WI38 (cell line): ENCODE data around the gene ARHGEF7.

Source experiments
- H3K4me3 ChIP-seq: 2 replicates; pipeline ENCODE4 v1.5.1; 2011; ENCODE audit warnings: low read depth, mild to moderate bottlenecking, control low read depth, low read length
- TF ChIP-seq, protein P1 (sequence below): IDR thresholded peaks from 2 replicates; pipeline ENCODE4 v1.5.1; 2012; ENCODE audit warnings: low read depth, mild to moderate bottlenecking, control low read depth, low read length

Gene ARHGEF7

DNA sequence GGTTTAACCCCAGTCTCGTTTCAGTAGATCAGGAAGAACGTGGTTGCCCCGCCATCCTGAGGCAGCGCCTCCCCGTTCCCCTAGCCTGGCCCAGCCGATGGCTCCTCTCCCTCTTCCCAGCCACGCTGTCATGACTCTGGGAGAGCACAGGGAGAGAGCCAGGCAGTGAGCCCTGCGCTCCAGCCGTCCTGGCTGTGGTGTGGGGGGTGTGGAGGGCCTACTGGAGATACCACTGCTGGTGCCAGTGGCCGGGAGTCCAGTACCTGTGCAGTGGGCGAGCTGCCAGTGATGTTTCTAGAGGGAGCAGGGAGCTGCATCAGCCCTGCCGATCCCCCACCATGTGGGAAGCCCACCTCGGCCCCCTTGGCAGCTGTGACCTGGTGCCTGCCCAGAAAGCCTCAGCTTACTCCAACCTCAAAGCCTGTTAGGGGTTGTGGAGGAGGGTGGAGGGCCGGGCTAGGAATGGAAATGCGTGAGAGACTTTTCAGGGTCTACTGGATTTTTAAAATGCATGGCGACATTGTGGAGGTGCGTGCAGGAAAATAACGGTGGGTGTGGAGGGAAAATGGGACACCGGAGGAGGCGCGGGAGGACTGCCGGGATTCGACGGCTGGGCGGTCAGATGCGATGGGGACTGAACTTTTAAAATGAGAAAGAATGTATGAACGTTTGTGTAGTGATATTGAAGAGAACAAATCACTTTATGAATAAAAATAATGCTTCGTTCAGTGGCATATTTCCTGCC lies 210.2 kb downstream of the ARHGEF7 start:
- TF ChIP-seq, protein P1, sequence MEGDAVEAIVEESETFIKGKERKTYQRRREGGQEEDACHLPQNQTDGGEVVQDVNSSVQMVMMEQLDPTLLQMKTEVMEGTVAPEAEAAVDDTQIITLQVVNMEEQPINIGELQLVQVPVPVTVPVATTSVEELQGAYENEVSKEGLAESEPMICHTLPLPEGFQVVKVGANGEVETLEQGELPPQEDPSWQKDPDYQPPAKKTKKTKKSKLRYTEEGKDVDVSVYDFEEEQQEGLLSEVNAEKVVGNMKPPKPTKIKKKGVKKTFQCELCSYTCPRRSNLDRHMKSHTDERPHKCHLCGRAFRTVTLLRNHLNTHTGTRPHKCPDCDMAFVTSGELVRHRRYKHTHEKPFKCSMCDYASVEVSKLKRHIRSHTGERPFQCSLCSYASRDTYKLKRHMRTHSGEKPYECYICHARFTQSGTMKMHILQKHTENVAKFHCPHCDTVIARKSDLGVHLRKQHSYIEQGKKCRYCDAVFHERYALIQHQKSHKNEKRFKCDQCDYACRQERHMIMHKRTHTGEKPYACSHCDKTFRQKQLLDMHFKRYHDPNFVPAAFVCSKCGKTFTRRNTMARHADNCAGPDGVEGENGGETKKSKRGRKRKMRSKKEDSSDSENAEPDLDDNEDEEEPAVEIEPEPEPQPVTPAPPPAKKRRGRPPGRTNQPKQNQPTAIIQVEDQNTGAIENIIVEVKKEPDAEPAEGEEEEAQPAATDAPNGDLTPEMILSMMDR: no peak
- H3K4me3 ChIP-seq: no peak overlapping the region

DNA sequence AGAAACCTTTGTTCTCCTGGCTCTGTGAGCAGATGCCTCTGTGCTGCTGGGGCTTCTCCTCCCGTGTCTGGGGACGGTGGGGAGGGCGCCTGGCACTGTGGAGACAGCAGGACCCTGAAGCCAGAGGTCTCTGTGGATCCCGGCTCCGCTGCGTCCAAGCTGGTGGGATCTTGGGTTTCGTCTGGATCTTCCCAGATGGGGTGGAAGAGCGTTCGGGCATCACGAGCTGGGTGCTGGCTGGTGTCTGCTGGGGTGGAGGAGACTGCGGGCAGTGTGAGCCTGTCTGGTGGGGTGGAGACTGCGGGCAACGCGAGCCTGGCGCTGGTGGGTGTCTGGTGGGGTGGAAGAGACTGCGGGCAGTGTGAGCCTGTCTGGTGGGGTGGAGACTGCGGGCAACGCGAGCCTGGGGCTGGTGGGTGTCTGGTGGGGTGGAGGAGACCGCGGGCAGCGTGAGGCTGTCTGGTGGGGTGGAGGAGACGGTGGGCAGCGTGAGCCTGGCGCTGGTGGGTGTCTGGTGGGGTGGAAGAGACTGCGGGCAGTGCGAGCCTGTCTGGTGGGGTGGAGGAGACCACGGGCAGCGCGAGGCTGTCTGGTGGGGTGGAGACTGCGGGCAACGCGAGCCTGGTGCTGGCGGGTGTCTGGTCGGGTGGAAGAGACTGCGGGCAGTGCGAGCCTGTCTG lies 211.0 kb downstream of the ARHGEF7 start:
- TF ChIP-seq, protein P1: no peak
- H3K4me3 ChIP-seq: no peak overlapping the region

DNA sequence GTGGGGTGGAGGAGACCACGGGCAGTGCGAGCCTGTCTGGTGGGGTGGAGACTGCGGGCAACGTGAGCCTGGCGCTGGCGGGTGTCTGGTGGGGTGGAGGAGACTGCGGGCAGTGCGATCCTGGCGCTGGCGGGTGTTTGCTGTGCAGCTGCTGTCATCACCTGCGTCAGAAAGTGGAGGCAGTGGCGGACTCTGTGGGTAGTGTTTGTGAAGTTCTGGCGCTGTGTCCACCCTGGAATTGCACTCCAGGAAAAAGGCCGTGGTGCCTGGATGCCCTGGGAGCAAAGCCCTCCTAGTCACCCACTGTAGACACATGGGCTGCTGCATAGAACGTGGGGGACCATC lies 211.5 kb downstream of the ARHGEF7 start:
- TF ChIP-seq, protein P1: no peak
- no peak overlapping the region for H3K4me3 ChIP-seq

DNA sequence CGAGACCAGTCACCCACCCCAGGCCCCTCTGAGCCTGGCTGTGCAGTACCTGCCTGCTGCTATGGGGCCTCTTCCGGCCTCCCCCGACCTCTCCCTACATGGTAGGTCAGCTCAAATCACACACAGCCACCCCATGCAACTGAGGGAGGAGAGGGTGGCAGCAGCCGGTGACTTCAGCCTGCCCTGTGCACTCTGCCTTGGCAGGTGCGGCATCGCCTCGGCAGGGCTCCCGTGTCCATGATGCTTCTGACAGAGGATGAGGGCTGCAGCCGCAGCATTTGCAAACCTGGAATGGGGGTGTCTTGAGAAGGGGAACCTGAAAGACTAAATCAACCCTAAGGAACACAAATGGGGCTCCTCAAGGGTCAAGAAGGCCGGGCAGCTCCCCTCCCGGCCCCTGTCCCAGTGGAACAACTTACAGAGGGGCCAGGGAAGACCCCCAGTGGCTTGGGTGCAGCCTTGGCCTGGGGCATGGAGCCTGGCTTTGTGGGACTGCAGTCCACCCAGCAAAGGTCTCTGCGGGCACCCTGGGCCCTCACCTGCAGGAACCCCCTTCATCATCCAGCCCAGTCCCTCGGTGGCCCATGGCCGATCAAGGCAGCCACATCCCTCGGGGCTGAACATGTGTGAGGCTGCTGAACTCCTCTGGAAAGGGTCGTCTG lies 212.0 kb downstream of the ARHGEF7 start:
- TF ChIP-seq, protein P1: no peak
- no peak overlapping the region for H3K4me3 ChIP-seq

DNA sequence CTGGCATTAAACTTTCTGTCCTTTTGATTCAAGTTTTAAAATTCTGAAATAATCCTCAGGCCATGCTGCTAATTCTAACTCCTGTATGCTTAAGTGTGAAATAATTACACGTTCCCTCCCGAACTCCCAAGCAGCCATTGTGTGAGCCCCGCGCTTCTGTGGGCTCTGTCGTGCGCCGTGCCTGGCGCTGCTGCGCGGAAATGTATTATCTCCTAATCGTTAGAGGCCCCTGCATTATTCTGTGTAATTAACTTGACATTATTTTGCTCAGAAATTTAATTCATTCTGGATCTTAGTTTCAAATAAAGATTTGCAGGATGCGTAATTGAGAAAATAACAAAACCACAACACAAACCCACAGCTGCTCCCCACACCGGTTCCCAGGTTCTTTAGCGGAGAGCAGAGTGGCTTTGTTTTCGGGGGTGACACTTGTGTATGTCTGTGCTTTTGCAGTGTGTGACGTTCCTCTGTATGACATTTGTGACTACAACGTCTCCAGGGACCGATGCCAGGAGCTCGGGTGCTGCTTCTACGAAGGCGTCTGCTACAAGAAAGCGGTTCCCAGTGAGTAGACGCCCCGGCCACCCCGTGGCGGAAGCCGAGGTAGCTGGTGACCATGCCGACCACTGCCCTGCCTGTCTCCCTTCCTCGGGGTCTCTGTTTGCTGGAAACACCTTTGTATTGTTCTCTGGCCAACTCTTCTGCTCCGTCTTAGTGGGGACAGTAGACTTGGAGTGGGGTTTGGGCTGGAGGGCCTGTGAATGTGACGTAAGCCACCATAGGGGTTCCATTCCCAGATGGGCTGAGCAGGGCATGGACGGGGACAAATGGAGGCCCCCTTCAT lies 212.8 kb downstream of the ARHGEF7 start:
- H3K4me3 ChIP-seq: no peak overlapping the region
- TF ChIP-seq, protein P1: no peak

DNA sequence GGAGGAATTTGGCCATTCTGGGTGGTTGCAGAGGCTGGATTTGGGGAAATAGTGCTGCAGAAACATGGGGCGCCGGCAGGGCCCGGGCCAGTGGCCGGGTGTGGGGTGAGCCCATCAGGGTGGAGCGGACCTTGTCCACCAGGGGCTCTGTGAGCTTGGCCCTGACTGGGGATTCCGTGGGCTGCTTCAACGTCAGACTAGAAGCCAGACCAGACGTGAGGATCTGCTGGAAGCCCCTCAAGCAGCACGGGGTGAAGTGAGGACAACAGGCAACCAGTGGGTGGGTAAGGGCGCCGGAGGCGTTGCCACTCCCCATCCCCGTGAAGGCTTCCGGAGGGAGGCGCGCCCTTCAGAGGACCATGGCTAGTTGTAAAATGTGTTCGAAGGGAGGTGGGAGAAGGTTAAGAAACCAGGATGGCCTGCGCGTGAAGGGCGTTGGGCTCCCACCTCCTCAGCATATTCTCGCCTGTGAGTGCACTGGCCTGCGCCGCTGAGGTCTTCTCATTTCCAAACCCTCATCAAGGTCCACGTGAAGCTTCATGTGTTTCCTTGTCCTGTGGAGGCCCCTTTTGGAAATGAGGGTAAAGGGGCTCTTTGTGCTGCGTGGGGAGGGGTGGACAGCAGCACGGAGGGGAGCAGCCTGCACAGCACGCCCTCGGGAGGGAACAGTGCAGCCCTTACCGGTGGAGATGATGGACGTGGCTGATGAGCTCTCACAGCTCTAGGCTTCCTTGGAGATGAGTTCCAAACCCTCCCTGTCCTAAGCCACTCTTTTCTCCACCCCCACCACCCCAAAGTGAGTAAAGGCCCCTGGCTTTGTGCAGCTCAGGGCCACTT lies 213.7 kb downstream of the ARHGEF7 start:
- H3K4me3 ChIP-seq: no peak overlapping the region
- TF ChIP-seq, protein P1: no peak
